OCI-LY7 (cell line): ENCODE results near the gene ABCC4.

Experiments
- CTCF ChIP-seq: fragments of 200-600 bp; sonication (generic); conservative IDR thresholded peaks from 2 replicates; pipeline ENCODE4 v1.5.1; 2014; ENCODE audit warnings: mild to moderate bottlenecking, antibody characterized with exemption, low read length, moderate library complexity, mixed read lengths
- EZH2phosphoT487 ChIP-seq: fragments of 200-600 bp; sonication (generic); IDR thresholded peaks from 2 replicates; pipeline ENCODE4 v1.6.1; 2018; ENCODE audit warnings: low read depth, borderline replicate concordance, mild to moderate bottlenecking, mixed run types, antibody characterized with exemption, low read length, moderate library complexity, mixed read lengths

- no peak for TF ChIP-seq CTCF
- TF ChIP-seq EZH2phosphoT487, result no peak
Measured at GRCh38 chr13:95176611-95177259, 124.5 kb downstream of the ABCC4 start.
